GM12878 (cell line): Measurements from ENCODE around the gene CATSPER1. TPM values are rescaled to one million over a fixed set of nuclear protein-coding genes. Genes with fewer than 3 reads are reported as not detected.

ENCODE experiments used
- ATAC-seq: fragments of 200-7000 bp; cut with Tn5 transposase; 3 replicates; pipeline ENCODE4 v1.9.1; 2020; ENCODE audit warnings: mild to moderate bottlenecking, moderate library complexity
- BruUV-seq: library from RNA; stranded (reverse); fragments of 400-500 nt; replicated peaks from 2 replicates; lab custom pipeline; 2021; lab: Mats Ljungman, UMichigan
- CTCF ChIA-PET: fragments of 300-600 bp; sonication (Branson Sonifier 250); formaldehyde crosslinking; extraction: SDS; loops from one replicate; lab custom pipeline; 2021; ENCODE audit warnings: inconsistent platforms; lab: Yijun Ruan, JAX
- POLR2A ChIA-PET: fragments of 350-600 bp; formaldehyde crosslinking; extraction: SDS; loops from one replicate; lab custom pipeline; 2021; ENCODE audit warnings: inconsistent platforms; lab: Charles Lee
- RAD21 ChIA-PET: fragments of 300-600 bp; sonication (Branson Sonifier 250); formaldehyde crosslinking; loops from one replicate; lab custom pipeline; 2023; ENCODE audit warnings: antibody characterized with exemption; ENCODE audit not compliant: unreplicated experiment; lab: Charles Lee
- SMC1A ChIA-PET: fragments of 300-600 bp; sonication (Branson Sonifier 250); formaldehyde crosslinking; loops from one replicate; lab custom pipeline; 2023; ENCODE audit not compliant: unreplicated experiment, uncharacterized antibody; lab: Charles Lee
- DNase-seq: peaks from one replicate; pipeline ENCODE4 v3.0.0-alpha.2; 2011; ENCODE audit warnings: low read depth, low spot score
- FAIRE-seq: peaks from 3 replicates; lab custom pipeline; 2011; peaks lifted over from hg19 to GRCh38; lab: Jason Lieb, UNC
- H2AFZ ChIP-seq: 2 replicates; pipeline ENCODE4 v1.6.0; 2011; ENCODE audit warnings: low read depth, low read length, control low read depth; ENCODE audit not compliant: control insufficient read depth
- H3K27ac ChIP-seq: 2 replicates; pipeline ENCODE4 v1.5.1; 2011; ENCODE audit warnings: control low read depth; ENCODE audit not compliant: control insufficient read depth, insufficient read depth
- H3K27me3 ChIP-seq, 2 experiments: replicated peaks in 1 of 2; 2 replicates each; pipeline versions ENCODE4 v1.6.0 to v1.6.1; 2011; ENCODE audit warnings: low read length in 1 of 2; ENCODE audit not compliant: control insufficient read depth in 2 of 2, insufficient read depth in 2 of 2
- H3K36me3 ChIP-seq, 2 experiments: 2 replicates each; pipeline ENCODE4 v1.5.1; 2011; ENCODE audit warnings: low read length in 1 of 2; ENCODE audit not compliant: control insufficient read depth in 2 of 2, insufficient read depth in 2 of 2
- H3K4me1 ChIP-seq: 2 replicates; pipeline ENCODE4 v1.6.1; 2011; ENCODE audit warnings: mild to moderate bottlenecking, low read length, moderate library complexity, mixed read lengths; ENCODE audit not compliant: control insufficient read depth, insufficient read depth
- H3K4me2 ChIP-seq: 2 replicates; pipeline ENCODE4 v1.6.0; 2011; ENCODE audit warnings: control low read depth; ENCODE audit not compliant: control insufficient read depth, insufficient read depth
- H3K4me3 ChIP-seq: fragments of 200-600 bp; sonication (generic); 2 replicates; pipeline ENCODE4 v1.5.1; 2016
- H3K79me2 ChIP-seq: 2 replicates; pipeline ENCODE4 v1.6.0; 2011; ENCODE audit warnings: low read length; ENCODE audit not compliant: control insufficient read depth, insufficient read depth
- H3K9ac ChIP-seq: 2 replicates; pipeline ENCODE4 v1.8.0; 2011; ENCODE audit warnings: low read length, control low read depth, mixed read lengths; ENCODE audit not compliant: control insufficient read depth, insufficient read depth
- H3K9me3 ChIP-seq: replicated peaks from 3 replicates; pipeline ENCODE4 v1.5.1; 2011; ENCODE audit warnings: mild to moderate bottlenecking, low read length; ENCODE audit not compliant: control insufficient read depth, insufficient read depth
- H4K20me1 ChIP-seq: 2 replicates; pipeline ENCODE4 v1.6.0; 2011; ENCODE audit not compliant: control insufficient read depth, insufficient read depth
- BACH1 ChIP-seq: fragments of 450-650 bp; IDR thresholded peaks from 2 replicates; pipeline ENCODE4 v1.6.1; 2017; ENCODE audit warnings: mild to moderate bottlenecking, borderline replicate concordance
- CBX3 ChIP-seq: fragments of 200-600 bp; sonication (generic); IDR thresholded peaks from 2 replicates; pipeline ENCODE4 v1.6.1; 2016; ENCODE audit warnings: low read depth, borderline replicate concordance
- HDAC6 ChIP-seq: fragments of 200-600 bp; sonication (generic); IDR thresholded peaks from one replicate; pipeline ENCODE4 v1.8.0; 2017; ENCODE audit warnings: antibody characterized with exemption; ENCODE audit not compliant: unreplicated experiment
- MXI1 ChIP-seq: fragments of 150-350 bp; IDR thresholded peaks from 2 replicates; pipeline ENCODE4 v1.6.1; 2011; ENCODE audit warnings: low read depth, mild to moderate bottlenecking, inconsistent platforms, low read length, improper control_type of control experiment
- PML ChIP-seq: IDR thresholded peaks from 2 replicates; pipeline ENCODE4 v1.6.1; 2012; ENCODE audit warnings: low read length, inconsistent platforms
- SIN3A ChIP-seq: IDR thresholded peaks from 2 replicates; pipeline ENCODE4 v1.6.1; 2012; ENCODE audit warnings: low read depth, low read length, improper control_type of control experiment
- STAT3 ChIP-seq: IDR thresholded peaks from 2 replicates; pipeline ENCODE4 v1.6.1; 2011; ENCODE audit warnings: low read depth, low read length, improper control_type of control experiment
- TAF1 ChIP-seq: IDR thresholded peaks from 2 replicates; pipeline ENCODE4 v1.6.1; 2011; ENCODE audit warnings: mild to moderate bottlenecking, low read depth, low read length, borderline replicate concordance
- ZNF207 ChIP-seq: fragments of 450-650 bp; IDR thresholded peaks from 2 replicates; pipeline ENCODE4 v1.6.1; 2014; ENCODE audit warnings: antibody characterized with exemption, mild to moderate bottlenecking, borderline replicate concordance
- ZNF217 ChIP-seq: fragments of 450-650 bp; IDR thresholded peaks from 2 replicates; pipeline ENCODE4 v1.6.1; 2017; ENCODE audit warnings: antibody characterized with exemption, mild to moderate bottlenecking
- WGBS: methylation state at CpG from one replicate; pipeline ENCODE4 v1.1.6; 2016; ENCODE audit warnings: low lambda C conversion rate; ENCODE audit not compliant: insufficient replicate concordance, insufficient coverage; ENCODE audit errors: missing lambda C conversion rate; 5-methylcytosine and 5-hydroxymethylcytosine counted together
- in situ Hi-C: fragments of 300-500 bp; cut with MboI; formaldehyde crosslinking; loops from 9 replicates; pipeline ENCODE4 v1.14.3; 2018; ENCODE audit warnings: mixed read lengths
- intact Hi-C: fragments of 100-400 bp; cut with micrococcal nuclease; formaldehyde crosslinking; loops from one replicate; pipeline ENCODE4 v1.14.2; 2022; ENCODE audit not compliant: unreplicated experiment
- polyA plus RNA-seq, 11 experiments: library from polyadenylated mRNA; depleted of rRNA in 4 of 11; unstranded in 6 of 11; stranded (reverse) in 5 of 11; fragments of >200 nt; fragmentation: Nextera tagmentation in 4 of 11; fragmentation: Illumina TruSeq in 1 of 11; extraction: Ambion mirVana in 4 of 11; extraction: Trizol in 1 of 11; gene quantifications; 1 replicate in 1 of 11; 2 replicates in 10 of 11; pipeline versions ENCODE4 v1.2.1 to v1.2.3, GENCODE V29; 2011 to 2016; ENCODE audit warnings: inconsistent platforms in 2 of 11, missing spikeins in 2 of 11, low read depth in 1 of 11
- total RNA-seq, 4 experiments: library from RNA; depleted of rRNA in 3 of 4; stranded (reverse); fragments of >200 nt in 3 of 4; fragmentation: Illumina TruSeq in 1 of 4; extraction: Trizol in 1 of 4; gene quantifications; 2 replicates each; pipeline versions ENCODE4 v1.2.1 to v1.2.3, GENCODE V29; 2013 to 2021
- TF ChIP-seq, protein P1 (sequence below): IDR thresholded peaks from 2 replicates; pipeline ENCODE4 v1.6.1; 2012; ENCODE audit warnings: low read length, inconsistent platforms
- TF ChIP-seq, protein P2 (sequence below): fragments of 450-650 bp; formaldehyde crosslinking; IDR thresholded peaks from 2 replicates; pipeline ENCODE4 v1.4.0; 2022; ENCODE audit warnings: mild to moderate bottlenecking, moderate library complexity

The CATSPER1 gene
- total and polyA plus RNA-seq, 10 of the 15 experiments (the other 5 are each of a cell fraction or from before 2014, with no cell fraction given): 0.02 to 0.05 TPM; not detected in 8

DNA sequence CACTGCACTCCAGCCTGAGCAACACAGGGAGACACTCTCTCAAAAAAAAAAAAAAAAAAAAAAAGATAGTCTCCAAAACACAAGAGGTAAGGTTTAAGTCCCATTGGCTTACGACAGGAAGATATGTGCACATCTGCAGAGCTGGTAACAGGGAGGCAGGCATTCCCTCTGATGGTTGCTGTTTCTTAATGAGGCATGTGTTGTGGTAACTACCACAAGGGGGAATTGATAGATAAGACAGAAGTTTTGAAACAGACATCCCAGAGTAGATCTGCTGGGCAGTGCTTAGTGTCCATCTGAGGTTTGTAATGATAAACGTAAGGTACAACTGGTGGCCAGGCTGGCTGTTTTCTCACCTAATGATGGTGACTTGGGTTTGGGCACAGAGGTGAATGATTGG, 29.0 kb downstream of the CATSPER1 start (continued):
- TF ChIP-seq SIN3A (no peak), BACH1 (no peak), MXI1 (no peak), ZNF207 (no peak), TAF1 (no peak), STAT3 (no peak), ZNF217 (no peak), CBX3 (no peak)
- TF ChIP-seq, protein P1, sequence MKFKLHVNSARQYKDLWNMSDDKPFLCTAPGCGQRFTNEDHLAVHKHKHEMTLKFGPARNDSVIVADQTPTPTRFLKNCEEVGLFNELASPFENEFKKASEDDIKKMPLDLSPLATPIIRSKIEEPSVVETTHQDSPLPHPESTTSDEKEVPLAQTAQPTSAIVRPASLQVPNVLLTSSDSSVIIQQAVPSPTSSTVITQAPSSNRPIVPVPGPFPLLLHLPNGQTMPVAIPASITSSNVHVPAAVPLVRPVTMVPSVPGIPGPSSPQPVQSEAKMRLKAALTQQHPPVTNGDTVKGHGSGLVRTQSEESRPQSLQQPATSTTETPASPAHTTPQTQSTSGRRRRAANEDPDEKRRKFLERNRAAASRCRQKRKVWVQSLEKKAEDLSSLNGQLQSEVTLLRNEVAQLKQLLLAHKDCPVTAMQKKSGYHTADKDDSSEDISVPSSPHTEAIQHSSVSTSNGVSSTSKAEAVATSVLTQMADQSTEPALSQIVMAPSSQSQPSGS: no peak
- TF ChIP-seq, all 136 proteins: peak for 0

DNA sequence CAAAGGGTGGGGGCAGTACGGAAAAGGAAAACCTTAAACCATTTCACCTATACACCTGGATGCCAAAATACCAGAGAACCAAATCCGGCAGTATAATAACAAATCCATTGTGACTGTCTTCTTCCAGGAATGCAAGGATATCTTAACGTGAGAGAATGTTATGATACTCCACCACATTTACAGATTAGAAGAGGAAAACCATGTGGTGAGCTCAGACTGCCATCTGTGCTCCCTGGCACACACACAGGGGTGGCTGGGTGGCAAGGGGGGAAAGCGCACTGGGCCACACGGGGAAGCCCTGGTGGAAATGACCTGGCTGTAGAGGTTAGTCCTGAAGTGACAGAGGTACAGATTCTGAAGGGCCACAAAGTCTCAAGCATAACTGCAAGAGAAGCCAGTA, 34.2 kb downstream of the CATSPER1 start:
- Histone ChIP-seq H3K79me2 (no peaks in the 10 kb centered on the region), H3K4me3 (no peak overlapping the region), H3K9me3 (no peaks in the 10 kb centered on the region), H4K20me1 (no peaks in the 10 kb centered on the region), H3K27ac (no peak overlapping the region), H3K27me3 (no peaks in the 10 kb centered on the region), H3K4me2 (no peak overlapping the region), H3K9ac (no peak overlapping the region), H3K36me3 (peaks cover 0 to 8% of the 10 kb centered on the region in 2 experiments; a peak in 1 of 4 replicates), H2AFZ (no peak overlapping the region), H3K4me1 (no peaks in the 10 kb centered on the region)
- DNase-seq (no peak), ATAC-seq (no peak), FAIRE-seq (no peak)
- intact Hi-C loops: no loop called here
- 88% methylated on average over 5 of the region's 5 CpGs for WGBS
- SMC1A ChIA-PET: interaction anchor here (1.3 to 2.5 kb wide), 3 partner anchors 108 to 173 kb away, joined by 3 to 8 read pairs (median 3); no protein-coding TSS in a partner anchor
- no TSS peak for BruUV-seq
- TF ChIP-seq HDAC6: no peak
- TF ChIP-seq, protein P2, sequence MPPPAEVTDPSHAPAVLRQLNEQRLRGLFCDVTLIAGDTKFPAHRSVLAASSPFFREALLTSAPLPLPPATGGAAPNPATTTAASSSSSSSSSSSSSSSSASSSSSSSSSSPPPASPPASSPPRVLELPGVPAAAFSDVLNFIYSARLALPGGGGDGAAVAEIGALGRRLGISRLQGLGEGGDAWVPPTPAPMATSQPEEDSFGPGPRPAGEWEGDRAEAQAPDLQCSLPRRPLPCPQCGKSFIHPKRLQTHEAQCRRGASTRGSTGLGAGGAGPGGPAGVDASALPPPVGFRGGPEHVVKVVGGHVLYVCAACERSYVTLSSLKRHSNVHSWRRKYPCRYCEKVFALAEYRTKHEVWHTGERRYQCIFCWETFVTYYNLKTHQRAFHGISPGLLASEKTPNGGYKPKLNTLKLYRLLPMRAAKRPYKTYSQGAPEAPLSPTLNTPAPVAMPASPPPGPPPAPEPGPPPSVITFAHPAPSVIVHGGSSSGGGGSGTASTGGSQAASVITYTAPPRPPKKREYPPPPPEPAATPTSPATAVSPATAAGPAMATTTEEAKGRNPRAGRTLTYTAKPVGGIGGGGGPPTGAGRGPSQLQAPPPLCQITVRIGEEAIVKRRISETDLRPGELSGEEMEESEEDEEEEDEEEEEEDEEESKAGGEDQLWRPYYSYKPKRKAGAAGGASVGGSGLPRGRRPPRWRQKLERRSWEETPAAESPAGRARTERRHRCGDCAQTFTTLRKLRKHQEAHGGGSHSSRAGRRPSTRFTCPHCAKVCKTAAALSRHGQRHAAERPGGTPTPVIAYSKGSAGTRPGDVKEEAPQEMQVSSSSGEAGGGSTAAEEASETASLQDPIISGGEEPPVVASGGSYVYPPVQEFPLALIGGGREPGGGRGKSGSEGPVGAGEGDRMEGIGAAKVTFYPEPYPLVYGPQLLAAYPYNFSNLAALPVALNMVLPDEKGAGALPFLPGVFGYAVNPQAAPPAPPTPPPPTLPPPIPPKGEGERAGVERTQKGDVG: no peak
- no peak for TF ChIP-seq PML
- in situ Hi-C loops: no loop called here
- POLR2A ChIA-PET: interaction anchor here (0.5 to 1.2 kb wide), 2 partner anchors 103 to 344 kb away, joined by 3 to 5 read pairs; partner anchors contain the start of gene FIBP
- RAD21 ChIA-PET: interaction anchor here (0.9 to 1.2 kb wide), 2 partner anchors 104 to 107 kb away, joined by 4 read pairs; partner anchors contain the start of gene FIBP
- CTCF ChIA-PET: interaction anchor here (1.0 to 7.9 kb wide), 7 partner anchors 17 to 280 kb away, joined by 3 to 167 read pairs (median 6); partner anchors contain the start of genes CCDC85B, FIBP and KAT5
